Endothelial cell of umbilical vein (primary cell): Measurements from ENCODE around the gene PRSS3. TPM values are rescaled to one million over a fixed set of nuclear protein-coding genes. Genes with fewer than 3 reads are reported as not detected.

Source experiments
- BruUV-seq: library from RNA; stranded (reverse); fragments of 400-500 nt; replicated peaks from 2 replicates; lab custom pipeline; 2021; lab: Mats Ljungman, UMichigan
- CTCF ChIA-PET: fragments of 300-600, 350-600 bp; sonication (Branson Sonifier 250); formaldehyde crosslinking; loops from one replicate; lab custom pipeline; 2021; ENCODE audit warnings: antibody characterized with exemption, inconsistent platforms; lab: Charles Lee
- POLR2A ChIA-PET: fragments of 300-600, 350-600 bp; sonication (Branson Sonifier 250); formaldehyde crosslinking; loops from one replicate; lab custom pipeline; 2021; ENCODE audit warnings: antibody characterized with exemption, inconsistent platforms; lab: Charles Lee
- DNase-seq: peaks from one replicate; pipeline ENCODE4 v3.0.0-alpha.2; 2011; ENCODE audit warnings: low read depth, low spot score
- FAIRE-seq: peaks from 2 replicates; lab custom pipeline; 2011; peaks lifted over from hg19 to GRCh38; lab: Jason Lieb, UNC
- H2AFZ ChIP-seq: 2 replicates; pipeline ENCODE4 v1.6.0; 2012; ENCODE audit warnings: low read depth, low read length, control low read depth, inconsistent platforms
- H3K27ac ChIP-seq: 2 replicates; pipeline ENCODE4 v1.5.1; 2011; ENCODE audit warnings: low read depth, mild to moderate bottlenecking, control low read depth, low read length, moderate library complexity; ENCODE audit not compliant: insufficient read depth
- H3K27me3 ChIP-seq, 2 experiments: 2 replicates each; pipeline versions ENCODE4 v1.6.0 to v1.6.1; 2011; ENCODE audit warnings: low read length in 2 of 2, mixed read lengths in 1 of 2; ENCODE audit not compliant: control insufficient read depth in 2 of 2, insufficient read depth in 2 of 2
- H3K36me3 ChIP-seq, 2 experiments: 2 replicates in 1 of 2; 3 replicates in 1 of 2; pipeline ENCODE4 v1.5.1; 2011; ENCODE audit warnings: low read length in 2 of 2, mild to moderate bottlenecking in 1 of 2, moderate library complexity in 1 of 2; ENCODE audit not compliant: control insufficient read depth in 2 of 2, insufficient read depth in 2 of 2; ENCODE audit errors: extremely low read depth in 1 of 2
- H3K4me1 ChIP-seq: 3 replicates; pipeline ENCODE4 v1.5.1; 2011; ENCODE audit warnings: mild to moderate bottlenecking, low read length; ENCODE audit not compliant: control insufficient read depth, insufficient read depth; ENCODE audit errors: extremely low read depth
- H3K4me2 ChIP-seq: 2 replicates; pipeline ENCODE4 v1.6.1; 2011; ENCODE audit warnings: low read length, control low read depth, mixed read lengths; ENCODE audit not compliant: insufficient read depth
- H3K4me3 ChIP-seq, 3 experiments: fragments of 200-600 bp in 1 of 3; sonication (generic), shearing (Covaris generic) in 1 of 3; replicated peaks in 1 of 3; 2 replicates each; pipeline ENCODE4 v1.5.1; 2011 to 2016; ENCODE audit warnings: control low read depth in 3 of 3, low read length in 3 of 3, mild to moderate bottlenecking in 2 of 3, inconsistent platforms in 1 of 3, low read depth in 1 of 3, moderate library complexity in 1 of 3; ENCODE audit not compliant: insufficient read depth in 1 of 3
- H3K79me2 ChIP-seq: 2 replicates; pipeline ENCODE4 v1.6.0; 2012; ENCODE audit warnings: low read length, inconsistent platforms; ENCODE audit not compliant: control insufficient read depth, insufficient read depth
- H3K9ac ChIP-seq: replicated peaks from 2 replicates; pipeline ENCODE3; 2011; ENCODE audit warnings: low read length, control low read depth; ENCODE audit not compliant: insufficient read depth; ENCODE audit errors: extremely low read depth
- H3K9me1 ChIP-seq: replicated peaks from 3 replicates; pipeline ENCODE4 v1.6.0; 2011; ENCODE audit warnings: mild to moderate bottlenecking, low read length; ENCODE audit not compliant: control insufficient read depth, insufficient read depth; ENCODE audit errors: extremely low read depth
- H3K9me3 ChIP-seq: replicated peaks from 2 replicates; pipeline ENCODE4 v1.5.1; 2012; ENCODE audit warnings: low read length, inconsistent platforms; ENCODE audit not compliant: control insufficient read depth, insufficient read depth
- H4K20me1 ChIP-seq: replicated peaks from 2 replicates; pipeline ENCODE3; 2011; ENCODE audit warnings: mild to moderate bottlenecking, low read length; ENCODE audit not compliant: control insufficient read depth, insufficient read depth; ENCODE audit errors: extremely low read depth
- CTCF ChIP-seq, 2 donors: IDR thresholded peaks; 1 replicate in 1 of 2; 2 replicates in 1 of 2; pipeline ENCODE4 v1.5.1; 2011; ENCODE audit warnings: low read length in 2 of 2, mild to moderate bottlenecking in 2 of 2, moderate library complexity in 2 of 2, control low read depth in 1 of 2, inconsistent platforms in 1 of 2, low read depth in 1 of 2; ENCODE audit not compliant: insufficient read depth in 1 of 2; ENCODE audit errors: extremely low read depth in 1 of 2
- EZH2 ChIP-seq: IDR thresholded peaks from 2 replicates; pipeline ENCODE4 v1.6.1; 2012; ENCODE audit warnings: borderline replicate concordance, low read depth, mild to moderate bottlenecking, moderate library complexity, low read length, inconsistent platforms; ENCODE audit not compliant: severe bottlenecking
- FOS ChIP-seq: IDR thresholded peaks from 2 replicates; pipeline ENCODE4 v1.6.1; 2011; ENCODE audit warnings: mild to moderate bottlenecking, low read length, moderate library complexity, borderline replicate concordance; ENCODE audit not compliant: insufficient read depth
- GATA2 ChIP-seq: IDR thresholded peaks from 2 replicates; pipeline ENCODE4 v1.7.0; 2011; ENCODE audit warnings: low read depth, mild to moderate bottlenecking, moderate library complexity, mixed read lengths, low read length; ENCODE audit not compliant: insufficient read length, insufficient read depth
- JUN ChIP-seq: IDR thresholded peaks from 2 replicates; pipeline ENCODE4 v1.6.1; 2011; ENCODE audit warnings: borderline replicate concordance, low read depth; ENCODE audit not compliant: insufficient read length, insufficient read depth
- MAX ChIP-seq: IDR thresholded peaks from 2 replicates; pipeline ENCODE4 v1.6.1; 2011; ENCODE audit not compliant: insufficient read depth, insufficient read length
- MYC ChIP-seq: IDR thresholded peaks from one replicate; pipeline ENCODE4 v1.6.1; 2011; ENCODE audit warnings: mild to moderate bottlenecking, low read depth, low read length
- POLR2A ChIP-seq: IDR thresholded peaks from 2 replicates; pipeline ENCODE4 v1.6.1; 2012; ENCODE audit warnings: low read depth, mild to moderate bottlenecking, control low read depth, low read length
- POLR2AphosphoS5 ChIP-seq: IDR thresholded peaks from 2 replicates; pipeline ENCODE4 v1.6.1; 2012; ENCODE audit warnings: low read depth, mild to moderate bottlenecking, control low read depth, low read length, moderate library complexity; ENCODE audit not compliant: insufficient read depth
- dilution Hi-C: fragments of 300-500 bp; cut with MboI; formaldehyde crosslinking; loops from one replicate; pipeline ENCODE4 v1.15.0; 2019; ENCODE audit warnings: low sequenced_read_pairs; ENCODE audit not compliant: extremely low pct_ligation_motif_present
- intact Hi-C: fragments of 100-400 bp; cut with micrococcal nuclease; formaldehyde crosslinking; loops from one replicate; pipeline ENCODE4 v1.10.0; 2022
- polyA plus RNA-seq, 4 experiments: library from polyadenylated mRNA; depleted of rRNA in 3 of 4; stranded (reverse) in 3 of 4; unstranded in 1 of 4; fragments of >200 nt; gene quantifications; 2 replicates each; pipeline versions ENCODE4 v1.2.1 to v1.2.3, GENCODE V29; 2011 to 2012; ENCODE audit warnings: missing spikeins in 1 of 4
- total RNA-seq: library from RNA; stranded (reverse); gene quantifications from 2 replicates; pipeline ENCODE4 v1.2.3, GENCODE V29; 2021

PRSS3 gene
- total and polyA plus RNA-seq, 2 donors (not counting 3 experiments of a cell fraction or from before 2014, with no cell fraction given): 3.7 to 4.4 TPM

- H3K27ac ChIP-seq: peak overlapping the region; percentile 94
- H3K9ac ChIP-seq: peak overlapping the region; percentile 74
- dilution Hi-C loops: no loop called here
- peaks cover 28% of the 10 kb centered on the region for H3K4me1 ChIP-seq
- peak overlapping the region in 1 of 3 experiments; percentile 4 for H3K4me3 ChIP-seq
- H4K20me1 ChIP-seq: no peaks in the 10 kb centered on the region
- BruUV-seq: TSS peak; percentile 36
- H3K9me1 ChIP-seq: no peaks in the 10 kb centered on the region
- peak overlapping the region; percentile 57 for H3K4me2 ChIP-seq
- no peak overlapping the region for H2AFZ ChIP-seq
- TF ChIP-seq MAX (no peak), POLR2AphosphoS5 (peak; percentile 50), POLR2A (peak; percentile 56), CTCF (IDR thresholded peaks at IDR 0.05; ENCODE audit: extremely low read depth in 1 of 2, insufficient read depth in 1 of 2, low read depth in 1 of 2, low read length in 2 of 2) (peak; percentile 30 to 44), MYC (no peak), JUN (peak; percentile 74), FOS (peak; percentile 63), EZH2 (no peak), GATA2 (peak; percentile 29)
- POLR2A ChIA-PET: interaction anchor here (0.6 kb wide), 1 partner anchor 71 kb away, joined by 4 read pairs; no protein-coding TSS in a partner anchor
- H3K9me3 ChIP-seq: no peaks in the 10 kb centered on the region
- FAIRE-seq: peak; percentile 83
- CTCF ChIA-PET: interaction anchor here (0.7 to 3.8 kb wide), 52 partner anchors 8 to 261 kb away, joined by 3 to 75 read pairs (median 6); no protein-coding TSS in a partner anchor
- no peaks in the 10 kb centered on the region for H3K36me3 ChIP-seq
- no peaks in the 10 kb centered on the region for H3K27me3 ChIP-seq
- DNase-seq: peak; percentile 93
- H3K79me2 ChIP-seq: peaks cover 18% of the 10 kb centered on the region
- intact Hi-C loops: loop anchor here (1.0 to 10.0 kb wide), 5 partner anchors 38 to 260 kb away; partner anchors contain the start of gene UBAP2
Measured at GRCh38 chr9:33813712-33814641, 18.6 kb downstream of the PRSS3 start.
